ENCODE results near the gene LCLAT1. TPM values are rescaled to one million over a fixed set of nuclear protein-coding genes. Genes with fewer than 3 reads are reported as not detected.

The LCLAT1 gene
- total RNA-seq, 1 donor from 2014 or later, result 17.8 TPM

DNA sequence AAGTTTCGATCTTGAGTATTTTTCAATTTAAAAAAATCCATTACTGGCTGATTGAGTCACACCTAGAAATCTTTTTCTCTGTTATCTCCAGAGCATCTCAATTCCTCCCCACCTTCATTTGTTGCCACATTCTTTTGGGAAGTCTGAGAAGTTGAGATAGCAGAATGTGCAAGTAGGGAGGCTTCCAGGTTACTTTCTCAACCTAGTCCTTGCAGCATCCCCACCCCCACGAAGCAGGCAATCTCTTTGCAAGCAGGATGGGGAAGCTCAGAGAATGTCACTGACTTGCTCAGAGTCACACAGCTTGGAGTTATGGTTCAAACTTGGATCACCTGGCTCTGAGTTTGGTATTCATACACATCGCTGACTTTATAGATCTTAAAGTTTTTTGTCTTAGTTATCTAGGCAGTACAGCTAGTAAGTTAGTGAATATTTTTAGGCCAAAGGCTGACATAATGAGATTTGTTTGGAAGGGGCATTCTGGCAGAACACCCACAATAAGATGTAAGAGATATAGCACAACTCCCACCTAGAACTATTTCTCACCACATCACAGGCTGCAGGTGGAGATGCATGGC is 25.9 kb upstream of the LCLAT1 start:
- no peak for DNase-seq (ENCODE audit: low spot score)
- Mint-ChIP-seq H3K27ac (ENCODE audit: unreplicated experiment) (peak overlapping the region; percentile 99), H3K4me1 (ENCODE audit: low read depth) (peaks cover 56% of the 10 kb centered on the region), H3K36me3 (ENCODE audit: low read depth) (no peaks in the 10 kb centered on the region), H3K4me3 (ENCODE audit: unreplicated experiment) (peak overlapping the region; percentile 43), H3K9me3 (ENCODE audit: low read depth) (no peaks in the 10 kb centered on the region), H3K27me3 (ENCODE audit: low read depth) (no peaks in the 10 kb centered on the region)
- no peak for TF ChIP-seq CTCF (IDR thresholded peaks at IDR 0.05)

DNA sequence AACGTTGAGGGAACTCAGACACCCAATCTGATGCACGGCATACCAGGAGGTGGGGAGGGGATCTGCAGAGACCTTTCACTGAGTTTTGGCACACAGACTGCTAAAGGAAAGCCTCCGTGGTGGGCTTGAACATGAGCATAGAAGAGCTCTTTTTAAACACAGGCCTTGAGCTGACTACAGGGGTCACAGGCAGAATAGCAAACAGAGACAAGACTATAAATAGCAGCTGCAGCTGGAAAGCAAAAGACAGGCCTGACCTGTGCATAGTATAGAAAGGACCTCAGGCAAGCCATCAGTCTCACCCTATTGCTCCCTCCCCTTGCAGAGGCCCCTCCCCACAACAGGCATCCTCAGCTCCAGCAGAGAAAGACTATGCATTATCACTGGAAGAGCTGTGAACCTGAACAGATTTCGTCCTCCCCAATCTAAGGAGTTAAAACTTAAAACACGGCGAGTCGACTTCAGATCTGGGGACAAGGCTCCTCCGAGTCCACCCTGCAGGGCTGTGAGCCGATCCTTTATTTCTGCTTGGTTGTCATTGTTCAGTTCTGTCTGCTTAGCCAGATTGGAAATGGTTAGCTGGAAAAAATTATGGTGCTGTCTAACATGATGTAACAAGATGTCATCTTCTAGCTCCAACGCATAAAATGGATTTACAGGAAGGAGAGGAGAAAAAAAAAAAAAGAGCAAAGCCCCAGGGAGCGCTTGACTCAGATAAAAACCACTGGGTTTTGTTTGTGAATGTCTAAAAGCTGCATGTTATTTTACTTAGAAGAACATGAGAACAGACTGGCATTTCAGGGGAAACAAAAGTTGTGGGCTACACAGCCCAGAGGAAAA is 25.2 kb upstream of the LCLAT1 start:
- H3K9me3 Mint-ChIP-seq (ENCODE audit: low read depth), result no peaks in the 10 kb centered on the region
- H3K36me3 Mint-ChIP-seq (ENCODE audit: low read depth), result no peaks in the 10 kb centered on the region
- no peak for DNase-seq (ENCODE audit: low spot score)
- peaks cover 57% of the 10 kb centered on the region for H3K4me1 Mint-ChIP-seq (ENCODE audit: low read depth)
- H3K27me3 Mint-ChIP-seq (ENCODE audit: low read depth), result no peaks in the 10 kb centered on the region
- TF ChIP-seq CTCF (IDR thresholded peaks at IDR 0.05), result no peak
- peak overlapping the region; percentile 99 for H3K27ac Mint-ChIP-seq (ENCODE audit: unreplicated experiment)
- peak overlapping the region; percentile 43 for H3K4me3 Mint-ChIP-seq (ENCODE audit: unreplicated experiment)

- Mint-ChIP-seq H3K27me3 (ENCODE audit: low read depth) (no peaks in the 10 kb centered on the region), H3K4me3 (ENCODE audit: unreplicated experiment) (peak overlapping the region; percentile 43), H3K9me3 (ENCODE audit: low read depth) (no peaks in the 10 kb centered on the region), H3K4me1 (ENCODE audit: low read depth) (peaks cover 50% of the 10 kb centered on the region), H3K27ac (ENCODE audit: unreplicated experiment) (peak overlapping the region; percentile 99), H3K36me3 (ENCODE audit: low read depth) (no peaks in the 10 kb centered on the region)
- TF ChIP-seq CTCF (IDR thresholded peaks at IDR 0.05), result no peak
- DNase-seq (ENCODE audit: low spot score), result no peak
These were observed 24.5 kb upstream of the LCLAT1 start for GRCh38 chr2:30422444-30423040.

- no peak overlapping the region for H3K4me3 Mint-ChIP-seq (ENCODE audit: unreplicated experiment)
- H3K27me3 Mint-ChIP-seq (ENCODE audit: low read depth), result no peaks in the 10 kb centered on the region
- no peaks in the 10 kb centered on the region for H3K9me3 Mint-ChIP-seq (ENCODE audit: low read depth)
- no peaks in the 10 kb centered on the region for H3K36me3 Mint-ChIP-seq (ENCODE audit: low read depth)
- H3K27ac Mint-ChIP-seq (ENCODE audit: unreplicated experiment), result no peak overlapping the region
- peaks cover 50% of the 10 kb centered on the region for H3K4me1 Mint-ChIP-seq (ENCODE audit: low read depth)
- DNase-seq (ENCODE audit: low spot score), result no peak
- no peak for TF ChIP-seq CTCF (IDR thresholded peaks at IDR 0.05)
These were observed 22.8 kb upstream of the LCLAT1 start for GRCh38 chr2:30424231-30424630.

DNA sequence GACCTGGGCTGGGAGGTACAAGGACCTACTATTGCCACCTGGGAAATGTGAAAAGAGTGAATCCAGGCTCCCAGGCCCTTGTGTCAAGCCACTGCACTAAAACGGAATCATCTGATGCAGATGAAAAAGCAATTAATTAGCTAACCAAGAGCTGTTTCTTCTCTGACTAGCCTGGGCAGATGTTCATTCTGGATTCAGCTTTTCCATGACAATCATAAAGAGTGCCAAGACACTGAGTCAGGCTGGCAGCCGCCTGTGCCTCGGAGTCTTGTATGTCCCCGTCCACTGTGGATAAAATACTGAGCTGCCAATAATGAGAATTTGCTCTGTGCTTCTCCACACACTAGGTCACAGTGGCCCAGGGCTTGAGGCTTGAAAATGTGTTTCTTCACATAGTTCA is 21.7 kb upstream of the LCLAT1 start:
- DNase-seq (ENCODE audit: low spot score), result no peak
- H3K36me3 Mint-ChIP-seq (ENCODE audit: low read depth), result no peaks in the 10 kb centered on the region
- peaks cover 50% of the 10 kb centered on the region for H3K4me1 Mint-ChIP-seq (ENCODE audit: low read depth)
- TF ChIP-seq CTCF (IDR thresholded peaks at IDR 0.05), result no peak
- no peak overlapping the region for H3K4me3 Mint-ChIP-seq (ENCODE audit: unreplicated experiment)
- H3K9me3 Mint-ChIP-seq (ENCODE audit: low read depth), result no peaks in the 10 kb centered on the region
- H3K27ac Mint-ChIP-seq (ENCODE audit: unreplicated experiment), result no peak overlapping the region
- no peaks in the 10 kb centered on the region for H3K27me3 Mint-ChIP-seq (ENCODE audit: low read depth)
